ENCODE data around the gene WNT2. TPM values are rescaled to one million over a fixed set of nuclear protein-coding genes. Genes with fewer than 3 reads are reported as not detected.

WNT2 gene
- total and polyA plus RNA-seq, 3 experiments from 2014 or later: not detected

DNA sequence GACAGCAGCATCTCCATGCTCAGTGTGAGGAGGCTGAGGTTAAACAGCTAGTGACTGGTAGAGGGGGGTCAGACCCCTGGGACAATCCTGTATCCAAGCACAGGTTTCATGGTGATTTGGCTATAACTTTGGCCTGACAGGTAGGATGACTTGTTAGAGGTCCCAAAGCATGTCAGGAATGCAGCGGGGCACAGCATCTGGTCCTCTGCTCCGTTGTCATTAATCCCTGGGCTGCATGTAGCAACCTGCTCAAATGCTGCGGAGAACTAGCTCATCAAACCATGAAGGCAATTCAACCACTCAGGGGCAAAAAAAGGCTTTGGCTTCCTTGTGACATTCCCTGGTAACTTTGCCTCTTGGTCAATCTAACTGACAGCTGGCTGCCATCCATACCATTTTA is 26.8 kb downstream of the WNT2 start:
- Mint-ChIP-seq H3K9me3 (no peaks in the 10 kb centered on the region), H3K4me1 (no peaks in the 10 kb centered on the region), H3K27me3 (peaks cover 2 to 6% of the 10 kb centered on the region in 2 donors), H3K4me3 (no peak overlapping the region), H3K27ac (no peak overlapping the region), H3K36me3 (no peaks in the 10 kb centered on the region)
- Histone ChIP-seq H3K4me3 (ENCODE audit: low read length) (no peak overlapping the region), H3K36me3 (ENCODE audit: insufficient read depth, low read length) (no peaks in the 10 kb centered on the region), H3K9me3 (ENCODE audit: low read length) (no peaks in the 10 kb centered on the region), H3K27me3 (ENCODE audit: insufficient read depth, low read length, poor library complexity, severe bottlenecking) (no peaks in the 10 kb centered on the region), H3K4me1 (ENCODE audit: insufficient read depth, low read length) (no peaks in the 10 kb centered on the region), H3K27ac (ENCODE audit: low read depth, low read length) (no peak overlapping the region)
- POLR2A ChIA-PET: no interaction called here
- no peak for DNase-seq
- CTCF ChIA-PET: no interaction called here

DNA sequence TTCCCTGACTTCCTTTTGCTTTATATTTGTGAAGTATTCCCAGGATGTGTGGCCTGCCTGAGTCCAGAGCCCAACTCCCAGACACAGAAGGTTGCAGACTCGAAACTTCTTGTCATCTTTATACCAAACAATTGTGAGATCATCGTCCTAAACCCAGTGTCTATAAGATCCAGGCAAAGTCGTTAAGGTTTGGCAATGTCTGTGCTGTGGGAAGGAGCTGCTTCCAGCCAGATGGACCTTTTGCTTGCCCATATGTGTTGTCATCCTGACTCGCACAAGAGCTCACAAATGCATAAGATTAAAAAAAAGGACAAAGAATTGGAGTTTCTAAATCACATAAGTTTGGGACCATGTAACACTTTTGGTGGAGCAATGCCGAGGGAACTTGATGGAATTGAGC is 37.0 kb downstream of the WNT2 start:
- no peak overlapping the region for H3K27ac Mint-ChIP-seq
- no peaks in the 10 kb centered on the region for H3K36me3 ChIP-seq (ENCODE audit: insufficient read depth, low read length)
- H3K4me1 Mint-ChIP-seq: no peaks in the 10 kb centered on the region
- CTCF ChIA-PET: no interaction called here
- no peaks in the 10 kb centered on the region for H3K27me3 ChIP-seq (ENCODE audit: insufficient read depth, low read length, poor library complexity, severe bottlenecking)
- H3K27ac ChIP-seq (ENCODE audit: low read depth, low read length): no peak overlapping the region
- no peak overlapping the region for H3K4me3 Mint-ChIP-seq
- no peaks in the 10 kb centered on the region for H3K4me1 ChIP-seq (ENCODE audit: insufficient read depth, low read length)
- H3K4me3 ChIP-seq (ENCODE audit: low read length): no peak overlapping the region
- peaks cover 0 to 1% of the 10 kb centered on the region in 2 donors for H3K27me3 Mint-ChIP-seq
- POLR2A ChIA-PET: no interaction called here
- H3K9me3 ChIP-seq (ENCODE audit: low read length): no peaks in the 10 kb centered on the region
- H3K9me3 Mint-ChIP-seq: peaks cover 0 to 2% (median 0%) of the 10 kb centered on the region in 5 donors
- H3K36me3 Mint-ChIP-seq: no peaks in the 10 kb centered on the region
- no peak for DNase-seq

GRCh38 chr7:117284692-117285091 is 38.2 kb downstream of the WNT2 start:
- no peaks in the 10 kb centered on the region for H3K36me3 Mint-ChIP-seq
- POLR2A ChIA-PET: no interaction called here
- H3K9me3 Mint-ChIP-seq: peaks cover 0 to 4% (median 0%) of the 10 kb centered on the region in 5 donors
- H3K27me3 Mint-ChIP-seq: peaks cover 0 to 1% of the 10 kb centered on the region in 2 donors
- DNase-seq: no peak
- Histone ChIP-seq H3K4me1 (ENCODE audit: insufficient read depth, low read length) (no peaks in the 10 kb centered on the region), H3K27me3 (ENCODE audit: insufficient read depth, low read length, poor library complexity, severe bottlenecking) (no peaks in the 10 kb centered on the region), H3K4me3 (ENCODE audit: low read length) (no peak overlapping the region), H3K36me3 (ENCODE audit: insufficient read depth, low read length) (no peaks in the 10 kb centered on the region), H3K9me3 (ENCODE audit: low read length) (no peaks in the 10 kb centered on the region), H3K27ac (ENCODE audit: low read depth, low read length) (no peak overlapping the region)
- CTCF ChIA-PET: no interaction called here
- H3K4me3 Mint-ChIP-seq: no peak overlapping the region
- H3K4me1 Mint-ChIP-seq: no peaks in the 10 kb centered on the region
- no peak overlapping the region for H3K27ac Mint-ChIP-seq

- H3K27ac Mint-ChIP-seq: no peak overlapping the region
- no peaks in the 10 kb centered on the region for H3K36me3 ChIP-seq (ENCODE audit: insufficient read depth, low read length)
- ChIA-PET POLR2A (no interaction called here), CTCF (no interaction called here)
- no peak overlapping the region for H3K4me3 ChIP-seq (ENCODE audit: low read length)
- H3K9me3 Mint-ChIP-seq: peaks cover 0 to 4% (median 0%) of the 10 kb centered on the region in 5 donors
- H3K36me3 Mint-ChIP-seq: no peaks in the 10 kb centered on the region
- no peak overlapping the region for H3K4me3 Mint-ChIP-seq
- DNase-seq: no peak
- H3K4me1 Mint-ChIP-seq: no peaks in the 10 kb centered on the region
- no peaks in the 10 kb centered on the region for H3K4me1 ChIP-seq (ENCODE audit: insufficient read depth, low read length)
- peaks cover 0 to 1% of the 10 kb centered on the region in 2 donors for H3K27me3 Mint-ChIP-seq
- H3K27me3 ChIP-seq (ENCODE audit: insufficient read depth, low read length, poor library complexity, severe bottlenecking): no peaks in the 10 kb centered on the region
- H3K27ac ChIP-seq (ENCODE audit: low read depth, low read length): no peak overlapping the region
- no peaks in the 10 kb centered on the region for H3K9me3 ChIP-seq (ENCODE audit: low read length)
Measured at GRCh38 chr7:117283779-117284178, 39.1 kb downstream of the WNT2 start.

GRCh38 chr7:117283371-117283770 is 39.5 kb downstream of the WNT2 start:
- no peak overlapping the region for H3K4me3 Mint-ChIP-seq
- H3K9me3 Mint-ChIP-seq: peaks cover 0 to 4% (median 0%) of the 10 kb centered on the region in 5 donors
- no peak overlapping the region for H3K27ac ChIP-seq (ENCODE audit: low read depth, low read length)
- H3K36me3 Mint-ChIP-seq: no peaks in the 10 kb centered on the region
- no peaks in the 10 kb centered on the region for H3K4me1 Mint-ChIP-seq
- H3K27me3 ChIP-seq (ENCODE audit: insufficient read depth, low read length, poor library complexity, severe bottlenecking): no peaks in the 10 kb centered on the region
- DNase-seq: no peak
- no peaks in the 10 kb centered on the region for H3K4me1 ChIP-seq (ENCODE audit: insufficient read depth, low read length)
- no peaks in the 10 kb centered on the region for H3K36me3 ChIP-seq (ENCODE audit: insufficient read depth, low read length)
- no peak overlapping the region for H3K4me3 ChIP-seq (ENCODE audit: low read length)
- H3K27ac Mint-ChIP-seq: no peak overlapping the region
- CTCF ChIA-PET: no interaction called here
- POLR2A ChIA-PET: no interaction called here
- no peaks in the 10 kb centered on the region for H3K9me3 ChIP-seq (ENCODE audit: low read length)
- H3K27me3 Mint-ChIP-seq: peaks cover 0 to 1% of the 10 kb centered on the region in 2 donors

- no peak overlapping the region for H3K27ac ChIP-seq (ENCODE audit: low read depth, low read length)
- no peak overlapping the region for H3K4me3 ChIP-seq (ENCODE audit: low read length)
- no peaks in the 10 kb centered on the region for H3K9me3 ChIP-seq (ENCODE audit: low read length)
- ChIA-PET POLR2A (no interaction called here), CTCF (no interaction called here)
- H3K4me3 Mint-ChIP-seq: no peak overlapping the region
- peaks cover 0 to under 1% of the 10 kb centered on the region in 2 donors for H3K27me3 Mint-ChIP-seq
- no peaks in the 10 kb centered on the region for H3K27me3 ChIP-seq (ENCODE audit: insufficient read depth, low read length, poor library complexity, severe bottlenecking)
- no peak overlapping the region for H3K27ac Mint-ChIP-seq
- H3K36me3 Mint-ChIP-seq: no peaks in the 10 kb centered on the region
- no peak for DNase-seq
- H3K4me1 ChIP-seq (ENCODE audit: insufficient read depth, low read length): no peaks in the 10 kb centered on the region
- H3K36me3 ChIP-seq (ENCODE audit: insufficient read depth, low read length): no peaks in the 10 kb centered on the region
- no peaks in the 10 kb centered on the region for H3K4me1 Mint-ChIP-seq
- H3K9me3 Mint-ChIP-seq: peaks cover 0 to 4% (median 0%) of the 10 kb centered on the region in 5 donors
Measured at GRCh38 chr7:117282239-117282812, 40.5 kb downstream of the WNT2 start.

DNA sequence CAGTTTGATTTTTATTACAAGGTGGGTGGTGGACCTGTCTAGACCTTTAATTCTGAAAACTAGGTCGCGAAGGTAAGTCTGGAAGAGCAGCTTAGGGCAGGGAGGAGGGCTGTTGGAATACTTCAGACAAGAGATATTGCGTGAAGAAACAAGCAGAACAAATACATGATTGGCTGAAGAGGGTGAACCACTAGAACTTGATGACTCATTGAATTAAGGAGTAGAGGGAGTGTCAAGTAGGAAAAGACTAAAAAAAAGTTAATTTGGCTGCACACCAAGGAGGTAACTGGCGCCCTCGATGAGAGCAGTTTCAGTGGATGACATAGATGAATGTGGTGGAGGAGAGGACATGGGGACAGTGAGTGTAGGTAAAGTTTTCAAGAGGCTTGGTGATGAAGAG is 41.3 kb downstream of the WNT2 start:
- H3K27ac ChIP-seq (ENCODE audit: low read depth, low read length): no peak overlapping the region
- H3K36me3 Mint-ChIP-seq: no peaks in the 10 kb centered on the region
- CTCF ChIA-PET: no interaction called here
- no peaks in the 10 kb centered on the region for H3K36me3 ChIP-seq (ENCODE audit: insufficient read depth, low read length)
- H3K4me3 Mint-ChIP-seq: no peak overlapping the region
- no peak for DNase-seq
- no peaks in the 10 kb centered on the region for H3K4me1 Mint-ChIP-seq
- peaks cover 0 to 4% of the 10 kb centered on the region in 2 donors for H3K27me3 Mint-ChIP-seq
- POLR2A ChIA-PET: no interaction called here
- H3K9me3 ChIP-seq (ENCODE audit: low read length): no peaks in the 10 kb centered on the region
- no peak overlapping the region for H3K4me3 ChIP-seq (ENCODE audit: low read length)
- no peaks in the 10 kb centered on the region for H3K4me1 ChIP-seq (ENCODE audit: insufficient read depth, low read length)
- H3K27ac Mint-ChIP-seq: no peak overlapping the region
- H3K27me3 ChIP-seq (ENCODE audit: insufficient read depth, low read length, poor library complexity, severe bottlenecking): no peaks in the 10 kb centered on the region
- H3K9me3 Mint-ChIP-seq: peaks cover 0 to 4% (median 0%) of the 10 kb centered on the region in 5 donors

- no peak for DNase-seq
- Histone ChIP-seq H3K9me3 (ENCODE audit: low read length) (no peaks in the 10 kb centered on the region), H3K4me1 (ENCODE audit: insufficient read depth, low read length) (no peaks in the 10 kb centered on the region), H3K4me3 (ENCODE audit: low read length) (no peak overlapping the region), H3K36me3 (ENCODE audit: insufficient read depth, low read length) (no peaks in the 10 kb centered on the region), H3K27ac (ENCODE audit: low read depth, low read length) (no peak overlapping the region), H3K27me3 (ENCODE audit: insufficient read depth, low read length, poor library complexity, severe bottlenecking) (peaks cover 2% of the 10 kb centered on the region)
- peak overlapping the region in 1 of 8 donors; percentile 57 for H3K27ac Mint-ChIP-seq
- CTCF ChIA-PET: no interaction called here
- POLR2A ChIA-PET: no interaction called here
- H3K36me3 Mint-ChIP-seq: no peaks in the 10 kb centered on the region
- no peaks in the 10 kb centered on the region for H3K4me1 Mint-ChIP-seq
- H3K27me3 Mint-ChIP-seq: peaks cover 0 to 11% of the 10 kb centered on the region in 2 donors
- H3K4me3 Mint-ChIP-seq: peak overlapping the region in 1 of 7 donors; percentile 45
- peaks cover 0 to 3% (median 0%) of the 10 kb centered on the region in 5 donors for H3K9me3 Mint-ChIP-seq
Measured at GRCh38 chr7:117279931-117280557, 42.8 kb downstream of the WNT2 start.
